Myocyte (in vitro differentiated cells): Measurements from ENCODE around the gene VSTM2B. TPM values are rescaled to one million over a fixed set of nuclear protein-coding genes. Genes with fewer than 3 reads are reported as not detected.

Experiments used
- DNase-seq: peaks from one replicate; pipeline ENCODE4 v3.0.0-alpha.2; 2012; ENCODE audit warnings: low read depth
- total RNA-seq: library from RNA; depleted of rRNA; stranded (reverse); fragments of >200 nt; gene quantifications from 2 replicates; pipeline ENCODE4 v1.2.3, GENCODE V29; 2014

The VSTM2B gene
- total RNA-seq, 1 donor from 2014 or later: not detected

DNA sequence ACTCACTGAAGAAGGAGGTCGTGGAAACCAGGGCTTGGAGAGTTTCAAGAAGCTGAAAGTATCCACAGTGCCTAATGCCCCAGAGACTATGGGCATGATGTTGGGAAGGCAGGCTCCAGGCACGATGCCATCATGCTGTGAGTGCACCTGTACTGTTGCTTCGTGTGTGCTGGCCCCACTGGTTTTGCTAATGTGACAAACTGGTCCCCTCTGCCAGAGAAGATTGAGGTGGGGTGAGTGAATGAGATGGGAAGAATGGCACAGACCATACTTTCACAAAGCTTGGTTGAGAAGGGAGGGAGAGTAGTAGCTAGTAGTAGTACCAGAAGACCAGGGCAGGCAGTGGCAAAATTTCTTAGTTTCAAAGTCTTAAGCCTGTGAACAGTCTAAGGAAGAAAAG lies 61.3 kb downstream of the VSTM2B start:
- DNase-seq: peak; percentile 36

DNA sequence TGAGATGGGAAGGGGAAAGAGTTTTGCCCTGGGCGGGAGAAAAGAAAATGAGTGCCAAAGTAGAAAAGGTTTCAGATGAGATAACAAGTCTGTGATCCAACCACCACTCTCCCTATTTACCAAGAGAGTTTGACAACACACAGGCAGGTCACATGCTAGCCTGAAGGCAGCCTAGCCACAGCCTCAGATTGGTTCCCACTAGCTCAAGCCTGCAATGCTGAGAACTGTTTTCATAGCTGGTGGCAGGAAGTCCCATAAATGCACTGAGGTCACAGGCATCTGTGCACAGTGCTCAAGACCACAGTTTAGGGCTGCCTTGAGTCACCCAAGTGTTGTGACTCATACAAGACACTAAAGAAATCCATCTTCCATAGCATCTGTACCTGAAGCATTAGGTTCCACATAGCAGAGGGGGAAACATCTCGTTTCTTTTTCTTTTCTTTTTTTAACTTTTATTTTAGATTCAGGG lies 61.8 kb downstream of the VSTM2B start:
- DNase-seq: peak; percentile 80

DNA sequence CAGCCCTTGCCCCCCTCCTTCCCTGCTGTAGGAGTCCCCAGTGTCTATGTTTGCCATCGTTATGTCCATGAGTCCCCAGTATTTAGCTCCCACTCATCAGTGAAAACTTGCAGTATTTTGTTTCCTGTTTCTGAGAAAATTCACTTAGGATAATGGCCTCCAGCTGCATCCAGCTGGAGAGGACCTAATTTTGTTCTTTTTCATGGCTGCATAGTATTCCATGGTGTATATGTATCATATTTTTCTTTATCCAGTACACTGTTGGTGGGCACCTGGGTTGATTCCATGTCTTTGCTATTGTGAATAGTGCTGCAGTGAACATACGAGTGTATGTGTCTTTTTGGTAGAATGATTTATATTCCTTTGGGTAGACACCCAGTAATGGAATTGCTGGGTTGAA lies 62.3 kb downstream of the VSTM2B start:
- no peak for DNase-seq

DNA sequence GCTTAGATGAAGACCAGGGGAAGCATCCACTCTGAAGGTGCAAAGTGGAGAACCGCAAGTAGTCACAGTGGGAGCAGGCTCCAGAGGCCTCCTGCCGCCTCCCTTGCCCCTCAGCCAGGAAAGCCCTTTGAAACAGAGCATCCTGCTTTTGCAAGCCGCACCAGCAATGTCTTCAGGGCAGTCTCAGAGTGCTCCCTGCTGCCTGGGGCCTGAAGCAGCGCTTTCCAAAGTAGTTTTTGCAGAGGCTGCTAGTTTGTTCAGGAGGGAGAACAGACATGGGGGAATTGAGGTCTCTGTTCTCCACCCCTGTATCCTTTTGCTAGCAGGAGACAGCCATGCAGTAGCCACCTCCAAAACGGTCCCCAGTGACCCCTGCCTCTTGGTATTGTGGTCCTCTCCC lies 64.5 kb downstream of the VSTM2B start:
- DNase-seq: no peak

DNA sequence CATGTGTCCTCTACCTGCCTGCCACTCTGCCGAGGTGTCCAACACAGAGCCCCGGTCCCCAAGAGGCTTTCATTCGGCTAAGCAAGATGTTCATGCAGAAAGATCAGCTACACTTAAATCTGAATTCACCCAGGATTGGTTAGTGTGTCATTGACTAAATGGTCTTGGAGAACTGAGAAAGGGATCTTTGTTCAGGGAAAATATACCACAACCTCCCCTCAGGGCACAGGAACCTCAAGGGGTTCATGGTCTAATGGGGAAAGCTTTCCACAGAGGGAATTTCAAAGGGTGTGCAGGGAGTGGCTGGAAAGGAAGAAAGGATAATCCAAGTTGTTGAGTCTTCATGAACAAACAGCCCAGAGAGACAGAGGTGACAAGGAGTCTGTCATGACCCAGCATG lies 65.9 kb downstream of the VSTM2B start:
- DNase-seq: no peak

DNA sequence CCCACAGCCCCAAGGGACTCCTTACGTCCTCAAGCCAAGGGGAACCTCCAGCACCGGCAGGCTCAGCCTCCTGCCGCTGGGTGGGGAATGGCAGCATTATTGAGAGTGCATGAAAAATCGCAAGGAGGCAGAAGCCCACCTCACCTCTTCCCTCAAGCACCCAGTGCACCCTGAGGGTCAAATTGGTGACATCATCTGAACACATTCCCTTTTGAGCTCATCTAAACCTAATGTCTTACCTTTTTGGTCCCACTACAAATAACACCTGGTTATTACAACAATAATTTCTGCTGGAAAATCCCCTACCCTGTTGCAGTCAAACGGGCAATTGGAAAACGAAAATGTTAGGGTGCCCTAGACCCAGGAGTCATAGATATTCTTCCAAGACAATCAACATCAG lies 68.1 kb downstream of the VSTM2B start:
- DNase-seq: no peak

DNA sequence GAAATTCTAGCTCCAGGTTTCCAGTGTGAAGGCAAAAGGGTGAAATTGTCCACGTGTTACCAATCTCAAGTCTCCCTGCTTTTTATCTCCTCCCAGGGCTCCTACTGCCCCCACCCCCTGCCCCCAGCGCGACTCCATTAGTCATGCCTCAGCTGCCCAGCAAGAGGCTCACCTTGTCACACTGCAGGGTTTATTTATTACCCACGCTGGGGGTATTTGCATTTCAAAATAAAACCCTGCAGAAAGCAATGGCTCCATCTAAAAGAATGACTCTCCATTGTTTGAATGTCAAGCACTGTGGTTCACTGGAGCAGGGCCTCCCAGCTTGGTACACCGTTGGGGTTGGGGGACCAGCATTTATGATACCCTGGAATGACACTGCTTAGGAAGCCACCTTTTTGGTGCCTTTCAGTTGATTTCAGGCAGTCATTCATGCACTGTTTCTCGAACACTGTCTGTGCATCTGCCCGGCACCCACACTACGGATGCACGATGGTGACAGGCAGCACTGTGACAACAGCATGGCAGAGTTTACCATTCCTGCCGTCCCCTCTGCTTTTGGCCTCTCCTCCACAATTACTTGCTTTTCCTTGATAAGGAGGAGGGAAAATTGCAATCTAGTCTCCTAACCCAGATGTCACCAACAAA lies 70.4 kb downstream of the VSTM2B start:
- DNase-seq: no peak

DNA sequence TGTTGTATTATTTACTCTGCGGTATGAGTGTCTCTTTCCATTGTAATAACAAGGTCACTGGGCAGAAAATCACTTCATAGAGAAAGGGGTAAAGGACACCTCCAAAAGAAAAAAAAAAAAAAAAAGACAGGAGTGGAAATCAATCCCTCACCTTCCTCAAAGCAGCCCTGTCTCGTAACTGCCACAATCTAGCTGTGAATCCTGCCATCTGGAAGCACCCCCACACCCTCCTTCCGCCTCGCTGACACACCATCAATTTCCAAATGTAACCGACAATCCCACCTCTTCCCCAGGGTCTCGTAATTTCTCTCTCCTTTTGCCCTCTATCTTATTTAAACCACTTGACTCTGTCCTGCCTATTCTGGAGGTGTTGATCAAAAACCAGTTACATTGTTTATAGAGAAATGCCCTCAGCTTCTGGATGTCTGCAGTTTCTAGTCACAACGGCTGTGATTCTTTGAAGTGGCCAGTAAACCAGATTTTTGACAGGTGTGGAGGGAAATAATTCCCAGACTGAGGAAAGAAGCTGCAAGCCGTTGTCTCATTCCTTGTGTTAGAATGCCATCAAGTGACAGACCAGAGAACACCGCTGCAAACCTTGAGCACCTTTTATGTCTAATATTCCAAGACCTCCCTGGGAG lies 71.2 kb downstream of the VSTM2B start:
- DNase-seq: peak; percentile 77

DNA sequence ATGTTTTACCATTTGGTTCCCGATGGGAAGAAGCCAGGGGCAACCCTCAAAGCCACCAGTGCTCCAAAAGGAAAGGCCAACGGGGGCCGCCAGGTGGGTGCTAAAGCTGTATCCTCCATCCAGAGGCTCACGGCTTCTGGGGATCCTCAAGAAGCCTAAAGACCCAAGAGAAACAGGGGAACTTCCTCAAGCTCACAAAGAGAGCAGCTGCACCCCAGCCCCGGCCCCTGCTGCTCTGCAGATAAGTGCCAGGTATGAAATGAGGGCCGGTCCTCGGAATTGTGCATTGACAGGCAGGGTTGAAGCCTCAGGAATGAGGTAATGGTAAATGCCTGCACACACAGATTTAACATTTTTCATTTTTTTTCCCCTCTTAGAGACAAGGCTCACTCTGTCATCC lies 72.2 kb downstream of the VSTM2B start:
- DNase-seq: no peak

DNA sequence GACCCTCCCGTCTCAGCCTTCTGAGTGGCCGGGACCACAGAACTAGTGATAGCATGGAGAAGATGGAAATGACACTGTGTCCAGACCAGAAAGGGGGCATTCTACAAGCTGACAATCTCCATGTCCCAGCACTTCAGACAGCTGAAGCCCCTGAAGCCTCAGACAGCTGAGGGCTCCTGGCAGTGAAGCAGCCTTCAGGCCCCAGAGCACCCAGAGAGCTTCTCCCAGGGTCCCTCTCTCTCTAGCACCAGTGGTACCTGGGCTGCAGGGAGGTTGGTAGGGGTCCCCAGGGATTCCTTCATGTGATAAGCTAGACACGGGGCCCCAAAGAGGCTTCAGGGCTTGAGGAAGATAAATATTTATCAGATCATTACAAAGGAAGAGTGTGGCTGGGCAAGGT lies 72.7 kb downstream of the VSTM2B start:
- DNase-seq: no peak

DNA sequence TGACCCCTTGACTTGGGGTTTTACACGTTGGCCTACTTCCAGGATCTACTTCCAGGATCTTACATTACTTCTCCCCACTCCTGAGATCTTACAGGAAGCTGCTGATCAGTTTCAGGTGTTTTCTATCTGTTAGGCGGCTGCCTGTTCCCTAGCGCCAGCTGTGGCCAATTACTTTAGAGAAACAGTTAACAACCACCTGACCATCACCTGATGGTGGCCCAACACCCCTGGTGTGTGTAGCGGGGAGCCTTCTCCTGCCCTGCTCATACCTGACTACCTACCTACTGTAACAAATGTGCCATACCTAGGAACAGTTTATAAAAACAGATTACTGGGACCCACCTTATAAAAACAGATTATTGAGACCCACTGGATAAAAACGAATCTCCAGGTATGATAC lies 77.5 kb downstream of the VSTM2B start:
- no peak for DNase-seq

DNA sequence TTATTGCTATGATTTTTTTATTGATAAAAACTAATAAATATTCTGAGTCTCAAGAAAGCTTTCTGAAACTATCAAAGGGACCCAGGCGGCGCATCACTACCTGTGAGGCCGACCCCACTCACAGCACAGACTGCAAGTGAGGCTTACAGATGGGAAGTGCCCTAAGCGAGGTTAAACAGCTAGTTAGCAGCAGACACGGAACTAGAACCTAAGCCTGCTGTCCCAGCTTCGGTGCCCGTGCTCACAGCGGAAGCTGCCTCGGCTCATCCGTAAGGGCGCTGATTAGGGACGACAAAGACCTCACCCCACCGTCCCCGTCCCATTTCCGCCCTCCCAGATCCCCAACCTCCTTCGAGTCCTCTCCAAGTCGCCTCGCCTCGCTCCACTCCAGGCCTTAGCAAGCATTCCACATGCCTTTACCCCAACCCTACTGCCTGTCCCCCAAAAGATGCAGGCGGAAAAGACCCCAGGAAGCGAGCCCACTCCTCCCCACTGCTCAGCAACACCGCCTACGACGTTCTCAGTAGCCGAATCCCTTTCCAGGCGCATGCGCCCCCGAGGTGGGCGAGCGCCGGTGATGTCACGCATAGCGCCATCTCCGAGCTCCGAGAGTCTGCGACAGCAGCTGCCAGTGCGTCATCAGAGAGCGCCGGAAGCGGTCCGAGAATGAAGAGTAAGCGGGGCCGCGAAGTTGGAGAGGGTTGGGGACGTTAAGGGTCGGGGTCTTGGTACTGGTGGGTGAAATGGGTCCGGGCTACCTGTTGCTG lies 80.0 kb downstream of the VSTM2B start, which contains the start of gene POP4:
Gene POP4, plus strand, starts transcription at position 631 of the 767 bp plus-strand sequence. Its CDS starts 36 bp downstream, at position 667.
- DNase-seq: peak; percentile 97

DNA sequence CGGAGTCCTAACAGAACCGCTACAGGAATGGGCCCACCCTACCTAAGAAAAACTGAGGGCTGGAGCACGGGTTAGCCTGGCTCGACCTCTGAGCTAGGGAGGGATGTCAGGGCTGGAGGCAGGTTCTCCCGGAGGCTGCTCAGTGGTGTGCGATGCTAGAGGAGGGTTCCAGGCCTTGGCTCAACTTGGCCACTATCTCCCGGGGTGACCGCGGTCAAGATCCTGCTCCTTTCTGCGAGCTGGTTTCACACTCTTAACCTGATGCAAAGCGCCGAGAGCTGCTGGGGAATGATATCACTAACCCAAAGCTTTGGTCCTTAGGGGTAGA lies 80.6 kb downstream of the VSTM2B start:
- DNase-seq: no peak

DNA sequence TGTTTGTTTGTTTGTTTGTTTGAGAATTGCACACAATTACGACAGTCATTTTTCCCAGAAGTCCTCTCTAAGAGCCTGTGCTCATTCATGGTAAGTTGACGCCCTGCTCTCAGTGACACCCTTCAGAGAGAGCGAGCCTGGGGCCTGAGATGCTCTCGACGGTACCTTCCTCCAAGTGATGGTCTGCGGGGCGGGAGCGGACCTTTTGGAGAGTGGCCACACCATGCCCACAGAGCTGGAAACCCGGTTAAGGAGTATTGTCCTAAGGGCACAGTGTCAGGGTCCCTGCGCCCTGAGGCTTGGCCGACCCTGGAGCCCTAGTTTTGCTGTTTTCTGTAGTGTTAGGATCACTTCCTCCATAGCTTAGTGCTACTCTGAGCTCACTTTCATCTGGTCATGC lies 83.8 kb downstream of the VSTM2B start:
- no peak for DNase-seq

DNA sequence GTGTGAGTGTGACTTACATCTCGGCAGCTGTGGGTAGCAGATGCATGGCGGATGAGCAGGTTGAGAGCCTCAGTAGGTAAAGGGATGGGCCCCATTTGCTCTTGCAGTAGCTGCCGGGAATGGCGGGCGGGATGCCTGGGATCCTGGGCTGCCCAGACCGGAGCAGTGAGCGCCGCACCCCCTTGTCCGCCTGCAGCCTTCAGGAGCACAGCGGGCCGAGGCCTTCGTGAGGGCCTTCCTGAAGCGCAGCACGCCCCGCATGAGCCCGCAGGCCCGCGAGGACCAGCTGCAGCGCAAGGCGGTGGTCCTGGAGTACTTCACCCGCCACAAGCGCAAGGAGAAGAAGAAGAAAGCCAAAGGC lies 84.4 kb downstream of the VSTM2B start:
- no peak for DNase-seq

DNA sequence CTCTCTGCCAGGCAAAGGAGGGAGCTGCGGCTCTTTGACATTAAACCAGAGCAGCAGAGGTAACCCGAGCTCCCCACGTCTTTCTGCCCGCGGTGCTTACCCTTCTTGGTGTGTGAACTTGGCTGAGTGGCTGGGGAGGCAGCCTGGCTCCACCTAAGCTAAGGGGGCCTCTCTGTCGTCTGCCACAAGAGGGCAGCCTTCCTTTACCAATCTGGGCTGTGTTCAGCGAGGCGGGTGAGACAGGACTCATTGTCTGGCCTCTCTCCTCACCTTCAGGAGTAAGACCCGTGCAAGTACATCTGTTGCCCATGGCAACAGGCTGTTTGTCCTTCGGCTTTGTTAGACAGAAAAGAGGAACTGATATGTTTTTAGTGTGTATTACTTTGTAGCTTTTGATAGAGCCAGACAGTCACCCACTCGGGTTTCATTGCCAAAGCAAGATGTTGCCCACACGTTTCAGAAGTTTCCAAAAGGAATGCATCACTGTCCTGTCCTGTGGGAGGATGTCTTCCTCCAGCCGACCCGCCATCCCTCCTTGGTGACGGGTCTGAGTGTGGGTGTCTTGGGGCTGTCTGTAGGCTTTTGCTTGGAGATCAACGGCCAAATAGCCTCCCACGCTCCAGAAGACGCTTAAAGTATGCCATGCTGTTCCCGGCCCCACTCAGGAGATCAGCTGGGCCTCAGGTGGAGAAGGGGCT lies 84.9 kb downstream of the VSTM2B start:
- DNase-seq: peak; percentile 87

DNA sequence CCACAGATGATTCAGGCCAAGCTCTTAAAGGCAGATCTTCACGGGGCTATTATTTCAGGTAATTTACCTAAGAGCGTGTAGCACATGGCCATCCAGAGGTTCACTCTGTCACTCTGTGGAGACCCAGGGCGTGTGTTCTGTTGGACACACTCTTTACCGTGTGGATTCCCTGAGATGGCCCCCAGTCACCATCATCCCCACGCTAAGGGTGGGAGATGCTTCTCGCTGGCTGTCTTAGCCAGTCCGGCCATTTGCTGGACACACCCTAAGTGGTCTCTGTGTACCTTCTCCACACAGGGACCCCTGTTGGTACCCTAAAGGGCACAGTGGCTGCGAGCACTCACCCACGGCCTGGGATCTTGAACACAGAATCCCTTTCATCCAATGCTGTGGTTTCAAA lies 86.3 kb downstream of the VSTM2B start:
- no peak for DNase-seq

DNA sequence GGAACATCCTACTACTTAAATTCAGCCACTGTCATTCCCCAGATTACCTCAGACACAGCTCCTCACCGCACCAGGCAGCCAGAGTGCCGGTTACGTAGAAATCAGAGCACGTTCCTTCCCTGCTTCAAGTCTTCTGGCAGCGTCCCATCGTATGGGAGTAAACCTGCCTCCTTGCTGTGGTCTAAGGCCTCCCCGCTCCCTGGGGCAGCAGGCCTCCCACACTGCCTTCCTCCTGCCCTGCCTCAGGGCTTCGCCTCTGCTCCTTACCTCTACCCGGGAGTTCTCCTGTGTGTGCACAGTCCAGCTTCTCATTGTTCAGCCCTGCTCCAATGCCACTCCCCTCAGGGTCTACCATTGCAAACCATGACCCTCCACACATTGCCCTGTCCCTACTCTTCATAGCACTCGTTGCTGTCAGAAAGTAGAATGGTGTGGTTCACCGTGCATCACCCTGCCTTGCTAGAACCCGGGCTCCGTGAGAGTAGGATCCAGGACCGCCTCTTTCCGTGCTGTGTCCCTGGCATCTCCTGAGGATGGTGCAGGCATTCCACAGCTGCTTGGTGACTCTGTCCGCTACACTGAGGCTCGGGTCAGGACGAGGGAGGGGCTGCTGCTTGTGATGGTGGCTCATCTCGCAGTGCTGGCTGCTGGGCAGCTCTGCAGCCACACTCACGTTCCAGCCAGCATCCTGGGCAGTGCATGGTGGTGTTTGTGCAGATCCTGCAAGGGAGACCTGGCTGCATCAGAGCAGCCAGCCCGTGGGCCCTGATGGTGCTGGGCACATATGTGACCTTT lies 87.2 kb downstream of the VSTM2B start:
- DNase-seq: no peak

DNA sequence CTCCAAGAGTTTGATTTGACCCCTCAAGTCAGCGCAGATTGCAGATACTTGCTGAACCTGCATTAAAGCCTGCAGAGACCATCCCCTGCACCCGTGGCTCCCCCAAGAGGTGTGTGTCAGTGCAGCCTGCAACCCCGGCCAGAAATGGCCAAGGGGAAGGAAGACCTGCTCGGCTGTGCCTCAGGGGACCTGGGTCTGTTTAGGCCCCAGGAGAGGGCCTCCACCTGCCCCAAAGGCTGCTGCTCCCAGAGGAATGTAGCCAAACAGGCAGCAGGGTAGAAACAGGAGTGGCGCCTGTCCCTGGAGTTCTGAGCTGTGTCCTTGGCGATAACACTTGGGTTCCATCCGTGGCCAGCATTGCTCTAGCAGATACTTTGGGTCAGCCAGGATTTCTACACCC lies 88.3 kb downstream of the VSTM2B start:
- DNase-seq: no peak
